K562 (cell line): ENCODE measurements around the gene CD19. TPM values are rescaled to one million over a fixed set of nuclear protein-coding genes. Genes with fewer than 3 reads are reported as not detected.

Source experiments
- ARID1B ChIP-seq: fragments of 450-650 bp; IDR thresholded peaks from 2 replicates; pipeline ENCODE4 v1.6.1; 2016; ENCODE audit warnings: antibody characterized with exemption, mild to moderate bottlenecking, inconsistent platforms
- BRD4 ChIP-seq: fragments of 200-600 bp; sonication (generic); IDR thresholded peaks from 2 replicates; pipeline ENCODE4 v1.6.1; 2017; ENCODE audit warnings: inconsistent platforms
- ETS1 ChIP-seq: conservative IDR thresholded peaks from 2 replicates; pipeline ENCODE4 v1.6.1; 2011; ENCODE audit warnings: low read depth, mild to moderate bottlenecking, low read length; ENCODE audit not compliant: control insufficient read depth
- GMEB1 ChIP-seq: fragments of 250-450 bp; sonication (Bioruptor Pico); IDR thresholded peaks from 2 replicates; pipeline ENCODE4 v1.4.0; 2020; ENCODE audit warnings: mild to moderate bottlenecking
- JUND ChIP-seq, 2 experiments: IDR thresholded peaks; 2 replicates in 1 of 2; 3 replicates in 1 of 2; pipeline ENCODE4 v1.6.1; 2011; ENCODE audit warnings: borderline replicate concordance in 2 of 2, low read depth in 2 of 2, low read length in 2 of 2, improper control_type of control experiment in 1 of 2, missing biosample characterization in 1 of 2, missing genetic modification characterization in 1 of 2, missing genetic modification reagents in 1 of 2
- MAFF ChIP-seq: IDR thresholded peaks from 2 replicates; pipeline ENCODE4 v1.6.1; 2012; ENCODE audit warnings: low read length, improper control_type of control experiment
- MTA2 ChIP-seq: fragments of 450-650 bp; IDR thresholded peaks from 2 replicates; pipeline ENCODE4 v1.6.1; 2016; ENCODE audit warnings: low read depth
- MYC ChIP-seq, 2 experiments: fragments of 250-450 bp in 1 of 2; sonication (Bioruptor Pico) in 1 of 2; IDR thresholded peaks; 2 replicates each; pipeline versions ENCODE4 v1.5.1 to v1.6.1; 2012 to 2021; ENCODE audit warnings: low read depth in 2 of 2, borderline replicate concordance in 1 of 2, improper control_type of control experiment in 1 of 2, low read length in 1 of 2, mild to moderate bottlenecking in 1 of 2, moderate library complexity in 1 of 2
- PHB ChIP-seq: fragments of 250-450 bp; sonication (Bioruptor Pico); IDR thresholded peaks from 2 replicates; pipeline ENCODE4 v1.5.0; 2021
- RBM17 ChIP-seq: fragments of 200-400 bp; formaldehyde crosslinking; IDR thresholded peaks from 2 replicates; pipeline ENCODE4 v1.6.1; 2017; ENCODE audit warnings: low read depth, mild to moderate bottlenecking, low read length, borderline replicate concordance
- TAF15 ChIP-seq: fragments of 200-400 bp; formaldehyde crosslinking; IDR thresholded peaks from 2 replicates; pipeline ENCODE4 v1.6.1; 2017; ENCODE audit warnings: mild to moderate bottlenecking, low read depth, low read length, moderate library complexity
- TSC22D4 ChIP-seq: fragments of 450-650 bp; IDR thresholded peaks from 2 replicates; pipeline ENCODE4 v1.6.1; 2016; ENCODE audit warnings: missing genetic modification characterization, missing biosample characterization, control low read depth
- ZBTB49 ChIP-seq: sonication (generic); formaldehyde crosslinking; IDR thresholded peaks from 2 replicates; pipeline ENCODE4 v1.8.0; 2022; ENCODE audit warnings: missing genetic modification reagents, mild to moderate bottlenecking, borderline replicate concordance
- ZNF398 ChIP-seq: fragments of 250-450 bp; sonication (Bioruptor Pico); IDR thresholded peaks from 2 replicates; pipeline ENCODE4 v1.8.0; 2021; ENCODE audit warnings: moderate library complexity, mild to moderate bottlenecking, inconsistent platforms
- polyA plus RNA-seq, 8 experiments: library from polyadenylated mRNA; depleted of rRNA in 4 of 8; stranded (reverse) in 5 of 8; unstranded in 3 of 8; fragments of >200 nt; fragmentation: Nextera tagmentation in 2 of 8; fragmentation: Illumina TruSeq in 1 of 8; extraction: Ambion mirVana in 2 of 8; extraction: Trizol in 1 of 8; gene quantifications; 2 replicates each; pipeline versions ENCODE4 v1.2.1 to v1.2.3, GENCODE V29; 2011 to 2014; ENCODE audit warnings: inconsistent platforms in 1 of 8, missing spikeins in 1 of 8
- total RNA-seq, 7 experiments: library from RNA; depleted of rRNA in 6 of 7; stranded (reverse); fragments of >200 nt in 6 of 7; fragmentation: Illumina TruSeq in 2 of 7; extraction: Trizol in 2 of 7; gene quantifications; 2 replicates each; pipeline versions ENCODE4 v1.2.1 to v1.2.3, GENCODE V29; 2011 to 2021; ENCODE audit warnings: low replicate concordance in 1 of 7
- TF ChIP-seq, protein P1 (sequence below): fragments of 250-450 bp; sonication (Bioruptor Pico); IDR thresholded peaks from 2 replicates; pipeline ENCODE4 v1.8.0; 2021; ENCODE audit warnings: moderate library complexity, mild to moderate bottlenecking, inconsistent platforms
- TF ChIP-seq, protein P2 (sequence below): fragments of 450-650 bp; formaldehyde crosslinking; IDR thresholded peaks from 2 replicates; pipeline ENCODE4 v1.4.0; 2022; ENCODE audit warnings: missing genetic modification characterization

The CD19 gene
- total and polyA plus RNA-seq, 9 of the 15 experiments (the other 6 are each of a cell fraction or from before 2014, with no cell fraction given) = 0.27 to 3.7 (median 2.0) TPM; not detected in 1

- no peak for TF ChIP-seq ZNF398
- TF ChIP-seq ARID1B = no peak
- no peak for TF ChIP-seq BRD4
- TF ChIP-seq PHB (CRISPR knock-in tag) = no peak; the same call in 1 of the 2 replicates
- TF ChIP-seq TAF15 = no peak
- peak; percentile 86 for TF ChIP-seq MYC (IDR thresholded peaks at IDR 0.05; ENCODE audit: low read depth, low read length)
- TF ChIP-seq MYC (CRISPR knock-in tag; IDR thresholded peaks at IDR 0.05; ENCODE audit: borderline replicate concordance, low read depth) = no peak
- no peak for TF ChIP-seq ZBTB49 (CRISPR knock-in tag)
- TF ChIP-seq TSC22D4 = no peak
- TF ChIP-seq JUND (IDR thresholded peaks at IDR 0.05; ENCODE audit: borderline replicate concordance, low read depth, low read length) = peak; percentile 48; the same call in 1 of the 2 replicates
- TF ChIP-seq JUND (tag; IDR thresholded peaks at IDR 0.05; ENCODE audit: borderline replicate concordance, low read depth, low read length) = no peak
- TF ChIP-seq, protein P1, sequence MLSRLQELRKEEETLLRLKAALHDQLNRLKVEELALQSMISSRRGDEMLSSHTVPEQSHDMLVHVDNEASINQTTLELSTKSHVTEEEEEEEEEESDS = no peak
- TF ChIP-seq GMEB1 (CRISPR knock-in tag) = no peak; the same call in 1 of the 2 replicates
- TF ChIP-seq ETS1 = 0 out of 2 replicates have a peak, but pooled peaks have one; percentile 64
- TF ChIP-seq, protein P2, sequence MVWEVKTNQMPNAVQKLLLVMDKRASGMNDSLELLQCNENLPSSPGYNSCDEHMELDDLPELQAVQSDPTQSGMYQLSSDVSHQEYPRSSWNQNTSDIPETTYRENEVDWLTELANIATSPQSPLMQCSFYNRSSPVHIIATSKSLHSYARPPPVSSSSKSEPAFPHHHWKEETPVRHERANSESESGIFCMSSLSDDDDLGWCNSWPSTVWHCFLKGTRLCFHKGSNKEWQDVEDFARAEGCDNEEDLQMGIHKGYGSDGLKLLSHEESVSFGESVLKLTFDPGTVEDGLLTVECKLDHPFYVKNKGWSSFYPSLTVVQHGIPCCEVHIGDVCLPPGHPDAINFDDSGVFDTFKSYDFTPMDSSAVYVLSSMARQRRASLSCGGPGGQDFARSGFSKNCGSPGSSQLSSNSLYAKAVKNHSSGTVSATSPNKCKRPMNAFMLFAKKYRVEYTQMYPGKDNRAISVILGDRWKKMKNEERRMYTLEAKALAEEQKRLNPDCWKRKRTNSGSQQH = no peak
- TF ChIP-seq MAFF = no peak
- TF ChIP-seq MTA2 = no peak
- TF ChIP-seq RBM17 = no peak
Measured at GRCh38 chr16:28950648-28951409, 19.1 kb downstream of the CD19 start, which contains the start of gene NFATC2IP (continued).
